AG04450 (cell line): ENCODE measurements around the gene KMT2B. TPM values are rescaled to one million over a fixed set of nuclear protein-coding genes. Genes with fewer than 3 reads are reported as not detected.
A peak's percentile ranks its signal among the peaks of the same experiment; 100 is the strongest.

Experiments used
- CTCF ChIA-PET: fragments of 300-600, 350-600 bp; formaldehyde crosslinking; extraction: SDS; loops from one replicate; lab custom pipeline; 2022; ENCODE audit warnings: antibody characterized with exemption, inconsistent platforms; lab: Charles Lee
- POLR2A ChIA-PET: fragments of 350-600 bp; formaldehyde crosslinking; extraction: SDS; loops from one replicate; lab custom pipeline; 2021; ENCODE audit warnings: antibody characterized with exemption, inconsistent platforms; lab: Yijun Ruan, JAX
- DNase-seq: peaks from one replicate; pipeline ENCODE4 v3.0.0-alpha.2; 2011; ENCODE audit warnings: low read depth, low spot score
- H3K27ac ChIP-seq: one replicate; pipeline ENCODE4 v1.5.1; 2012; ENCODE audit warnings: low read depth, low read length, control low read depth
- H3K27me3 ChIP-seq: one replicate; pipeline ENCODE4 v1.6.0; 2012; ENCODE audit warnings: low read length; ENCODE audit not compliant: control insufficient read depth, insufficient read depth
- H3K4me3 ChIP-seq: 2 replicates; pipeline ENCODE4 v1.5.1; 2011; ENCODE audit warnings: mild to moderate bottlenecking, low read depth, low read length, control low read depth
- H3K9me3 ChIP-seq: 2 replicates; pipeline ENCODE4 v1.5.1; 2012; ENCODE audit warnings: low read length; ENCODE audit not compliant: control insufficient read depth, insufficient read depth
- polyA plus RNA-seq: library from polyadenylated mRNA; depleted of rRNA; stranded (reverse); fragments of >200 nt; gene quantifications from 2 replicates; pipeline ENCODE4 v1.2.3, GENCODE V29; 2011
- TF ChIP-seq, protein P1 (sequence below): IDR thresholded peaks from 2 replicates; pipeline ENCODE4 v1.5.1; 2011; ENCODE audit warnings: low read depth, low read length, control low read depth, inconsistent platforms

The KMT2B gene
- polyA plus RNA-seq, 1 experiment: 6.1 TPM

DNA sequence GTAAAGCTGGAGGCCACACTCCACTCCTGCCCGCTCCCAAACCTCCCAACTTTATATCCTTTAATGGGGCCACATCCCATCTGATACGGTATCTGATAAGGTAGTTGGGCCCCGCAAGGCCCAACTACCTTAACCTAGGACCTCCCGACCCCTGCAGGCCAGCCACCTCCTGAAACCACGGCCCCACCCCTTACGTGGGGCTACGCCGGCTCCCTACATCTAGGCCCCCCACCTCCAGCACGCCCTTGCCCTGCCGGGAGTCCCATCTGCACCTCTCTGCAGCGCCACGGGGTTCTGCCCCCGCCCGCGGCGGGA lies 22.3 kb downstream of the KMT2B start:
- Histone ChIP-seq H3K27me3 (no peaks in the 10 kb centered on the region), H3K4me3 (peak overlapping the region; percentile 65), H3K9me3 (no peaks in the 10 kb centered on the region; the same call in 1 of the 2 replicates), H3K27ac (peak overlapping the region; percentile 78)
- CTCF ChIA-PET: interaction anchor here (0.9 to 1.0 kb wide), 2 partner anchors 80 to 191 kb away, joined by 4 read pairs; no protein-coding TSS in a partner anchor
- no peak for DNase-seq
- POLR2A ChIA-PET: interaction anchor here (0.5 to 1.9 kb wide), 7 partner anchors 8 to 92 kb away, joined by 3 to 16 read pairs (median 5); partner anchors contain the start of genes COX6B1, HSPB6 and LIN37
- TF ChIP-seq, protein P1, sequence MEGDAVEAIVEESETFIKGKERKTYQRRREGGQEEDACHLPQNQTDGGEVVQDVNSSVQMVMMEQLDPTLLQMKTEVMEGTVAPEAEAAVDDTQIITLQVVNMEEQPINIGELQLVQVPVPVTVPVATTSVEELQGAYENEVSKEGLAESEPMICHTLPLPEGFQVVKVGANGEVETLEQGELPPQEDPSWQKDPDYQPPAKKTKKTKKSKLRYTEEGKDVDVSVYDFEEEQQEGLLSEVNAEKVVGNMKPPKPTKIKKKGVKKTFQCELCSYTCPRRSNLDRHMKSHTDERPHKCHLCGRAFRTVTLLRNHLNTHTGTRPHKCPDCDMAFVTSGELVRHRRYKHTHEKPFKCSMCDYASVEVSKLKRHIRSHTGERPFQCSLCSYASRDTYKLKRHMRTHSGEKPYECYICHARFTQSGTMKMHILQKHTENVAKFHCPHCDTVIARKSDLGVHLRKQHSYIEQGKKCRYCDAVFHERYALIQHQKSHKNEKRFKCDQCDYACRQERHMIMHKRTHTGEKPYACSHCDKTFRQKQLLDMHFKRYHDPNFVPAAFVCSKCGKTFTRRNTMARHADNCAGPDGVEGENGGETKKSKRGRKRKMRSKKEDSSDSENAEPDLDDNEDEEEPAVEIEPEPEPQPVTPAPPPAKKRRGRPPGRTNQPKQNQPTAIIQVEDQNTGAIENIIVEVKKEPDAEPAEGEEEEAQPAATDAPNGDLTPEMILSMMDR: no peak

DNA sequence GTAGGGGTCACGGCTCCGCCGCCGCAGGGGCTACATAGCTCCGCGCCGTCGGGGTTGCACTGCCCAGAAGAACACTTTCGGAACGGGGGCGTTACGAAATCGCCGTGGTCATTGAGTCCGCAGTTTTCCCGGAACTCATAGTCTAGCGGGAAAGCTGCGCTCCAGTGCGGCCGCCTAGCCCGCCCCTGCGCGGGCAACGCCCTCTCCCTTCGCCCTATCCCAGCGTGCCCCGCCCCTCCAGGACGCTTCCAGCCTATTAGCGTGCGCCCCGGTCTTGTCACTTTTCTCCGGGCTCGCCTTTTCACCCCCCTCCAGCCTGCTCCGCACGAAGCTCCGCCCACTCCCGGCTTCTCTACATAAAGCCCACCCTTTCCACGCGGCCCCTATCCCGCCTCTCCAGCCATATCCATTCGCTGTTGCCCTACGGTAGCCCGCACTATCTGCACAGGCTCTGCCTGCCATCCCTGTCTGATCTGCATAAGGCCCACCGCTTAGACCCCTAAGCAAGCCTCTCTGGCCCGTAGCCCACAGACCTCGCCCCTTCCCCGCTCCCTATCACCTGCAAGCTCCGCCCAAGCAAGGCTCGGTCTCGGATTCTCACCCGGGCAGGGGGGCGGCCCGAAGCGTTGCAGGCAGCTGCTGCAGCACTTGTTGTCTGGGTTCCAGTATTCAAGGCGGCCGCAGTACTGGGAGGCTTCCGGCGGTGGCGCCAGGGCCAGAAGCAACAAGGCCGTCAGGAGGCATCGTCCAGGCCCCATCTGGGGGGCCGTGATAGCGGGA lies 22.8 kb downstream of the KMT2B start:
- POLR2A ChIA-PET: interaction anchor here (0.5 to 1.9 kb wide), 11 partner anchors 8 to 112 kb away, joined by 3 to 16 read pairs (median 5); partner anchors contain the start of genes COX6B1, HSPB6 and LIN37
- peak overlapping the region; percentile 69 for H3K4me3 ChIP-seq
- DNase-seq: peak; percentile 91
- no peaks in the 10 kb centered on the region; the same call in 1 of the 2 replicates for H3K9me3 ChIP-seq
- peak overlapping the region; percentile 78 for H3K27ac ChIP-seq
- TF ChIP-seq, protein P1: 0 out of 2 replicates have a peak, but pooled peaks have one; percentile 26
- CTCF ChIA-PET: interaction anchor here (0.6 to 1.0 kb wide), 3 partner anchors 14 to 190 kb away, joined by 4 read pairs; no protein-coding TSS in a partner anchor
- no peaks in the 10 kb centered on the region for H3K27me3 ChIP-seq

DNA sequence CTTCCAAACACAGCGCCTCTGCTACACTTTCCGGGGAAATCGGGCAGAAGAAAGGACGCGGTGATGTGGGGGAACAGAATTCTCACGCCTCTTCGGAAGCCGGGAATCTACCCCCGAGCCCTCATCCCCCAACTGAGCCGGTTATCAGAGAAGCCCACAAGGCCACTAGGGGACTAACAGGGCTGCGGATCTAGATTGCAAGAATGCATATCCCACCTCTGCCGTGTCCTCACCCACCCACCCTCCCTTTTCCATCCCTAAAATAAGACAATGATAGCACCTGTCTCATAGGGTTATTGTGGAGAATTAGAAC lies 23.4 kb downstream of the KMT2B start:
- Histone ChIP-seq H3K4me3 (peak overlapping the region; percentile 69), H3K27me3 (no peaks in the 10 kb centered on the region), H3K27ac (peak overlapping the region; percentile 65), H3K9me3 (no peaks in the 10 kb centered on the region; the same call in 1 of the 2 replicates)
- POLR2A ChIA-PET: interaction anchor here (0.7 to 1.9 kb wide), 6 partner anchors 9 to 93 kb away, joined by 3 to 16 read pairs (median 6); partner anchors contain the start of genes COX6B1 and HSPB6
- TF ChIP-seq, protein P1: no peak; the same call in 1 of the 2 replicates
- CTCF ChIA-PET: interaction anchor here (0.9 to 1.0 kb wide), 2 partner anchors 79 to 190 kb away, joined by 4 read pairs; no protein-coding TSS in a partner anchor
- no peak for DNase-seq

DNA sequence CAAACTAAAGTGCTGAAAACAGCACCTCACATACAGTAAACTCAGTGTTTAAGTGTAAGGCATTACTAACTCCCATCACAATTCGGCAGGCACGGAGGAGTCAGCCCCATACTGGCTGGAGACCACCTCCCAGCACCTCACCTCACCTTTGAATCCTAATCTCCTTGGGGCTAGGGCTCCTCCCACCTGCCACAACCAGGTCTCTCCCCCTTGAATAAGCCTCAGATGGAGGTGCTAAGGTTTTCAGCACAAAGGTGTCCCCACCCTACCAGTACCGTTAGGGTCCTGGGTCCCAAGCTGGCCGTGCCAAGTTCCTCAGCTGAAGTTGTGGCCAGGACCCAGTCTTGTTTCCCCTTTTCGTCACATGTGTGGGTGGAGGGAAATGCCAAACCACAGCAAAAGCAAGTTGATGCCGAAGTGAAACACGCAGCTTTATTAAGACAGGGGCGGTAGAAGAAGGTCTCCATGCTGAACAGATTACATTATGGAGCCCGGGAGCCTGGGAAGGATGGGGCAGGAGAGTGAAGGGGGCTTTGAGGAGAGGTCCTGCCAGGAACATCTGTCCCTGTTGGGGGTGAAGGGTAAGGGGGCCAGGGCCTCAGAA lies 24.4 kb downstream of the KMT2B start, which contains the start of gene IGFLR1:
IGFLR1 (minus strand) TSS at position 332 of the 604 bp plus-strand sequence. CDS start 1,272 bp downstream, outside the sequence.
- H3K27me3 ChIP-seq: no peaks in the 10 kb centered on the region
- no peaks in the 10 kb centered on the region; the same call in 1 of the 2 replicates for H3K9me3 ChIP-seq
- TF ChIP-seq, protein P1: no peak
- no peak within 1 kb of the TSS for H3K4me3 ChIP-seq
- CTCF ChIA-PET: no interaction called here
- no peak for DNase-seq
- POLR2A ChIA-PET: no interaction called here
- no peak within 1 kb of the TSS for H3K27ac ChIP-seq
